Astrocyte (in vitro differentiated cells and primary cell): ENCODE data around the gene PTPN13. TPM values are rescaled to one million over a fixed set of nuclear protein-coding genes. Genes with fewer than 3 reads are reported as not detected.

Source experiments
- DNase-seq: peaks from one replicate; pipeline ENCODE4 v3.0.0-alpha.2; 2010; ENCODE audit warnings: low read depth
- FAIRE-seq: peaks from 2 replicates; lab custom pipeline; 2011; peaks lifted over from hg19 to GRCh38; lab: Jason Lieb, UNC
- H2AFZ ChIP-seq: 2 replicates; pipeline ENCODE4 v1.6.0; 2012; ENCODE audit warnings: low read depth, low read length, inconsistent platforms
- H3K27ac ChIP-seq: 2 replicates; pipeline ENCODE4 v1.5.1; 2011; ENCODE audit warnings: low read depth, low read length, inconsistent platforms
- H3K27me3 ChIP-seq: 2 replicates; pipeline ENCODE4 v1.6.0; 2011; ENCODE audit warnings: low read length, inconsistent platforms; ENCODE audit not compliant: insufficient read depth
- H3K36me3 ChIP-seq: 2 replicates; pipeline ENCODE4 v1.5.1; 2011; ENCODE audit warnings: low read length, inconsistent platforms; ENCODE audit not compliant: insufficient read depth
- H3K4me1 ChIP-seq: 2 replicates; pipeline ENCODE4 v1.5.1; 2011; ENCODE audit warnings: low read length, inconsistent platforms; ENCODE audit not compliant: insufficient read depth
- H3K4me2 ChIP-seq: 2 replicates; pipeline ENCODE4 v1.6.0; 2012; ENCODE audit warnings: low read length, inconsistent platforms
- H3K4me3 ChIP-seq: 2 replicates; pipeline ENCODE4 v1.5.1; 2011; ENCODE audit warnings: low read depth, mild to moderate bottlenecking, low read length, inconsistent platforms; ENCODE audit not compliant: insufficient read depth
- H3K79me2 ChIP-seq: 2 replicates; pipeline ENCODE4 v1.6.0; 2012; ENCODE audit warnings: mild to moderate bottlenecking, low read length, inconsistent platforms; ENCODE audit not compliant: insufficient read depth
- H3K9ac ChIP-seq: 2 replicates; pipeline ENCODE4 v1.6.0; 2012; ENCODE audit warnings: mild to moderate bottlenecking, low read length, inconsistent platforms
- H3K9me3 ChIP-seq: 2 replicates; pipeline ENCODE4 v1.5.1; 2012; ENCODE audit warnings: low read depth, mild to moderate bottlenecking, low read length, inconsistent platforms; ENCODE audit not compliant: insufficient read depth
- H4K20me1 ChIP-seq: 2 replicates; pipeline ENCODE4 v1.6.0; 2012; ENCODE audit warnings: low read length, inconsistent platforms; ENCODE audit not compliant: insufficient read depth
- H3K27ac Mint-ChIP-seq: one replicate; pipeline ENCODE4 v1.8.0; 2021; ENCODE audit warnings: mild to moderate bottlenecking, mixed read lengths; ENCODE audit not compliant: unreplicated experiment
- H3K27me3 Mint-ChIP-seq: one replicate; pipeline ENCODE4 v1.8.0; 2021; ENCODE audit warnings: low read depth, mixed read lengths; ENCODE audit not compliant: unreplicated experiment
- H3K36me3 Mint-ChIP-seq: one replicate; pipeline ENCODE4 v1.8.0; 2021; ENCODE audit warnings: low read depth, mixed read lengths; ENCODE audit not compliant: unreplicated experiment
- H3K4me1 Mint-ChIP-seq: one replicate; pipeline ENCODE4 v1.8.0; 2021; ENCODE audit warnings: low read depth, mixed read lengths; ENCODE audit not compliant: unreplicated experiment
- H3K4me3 Mint-ChIP-seq: one replicate; pipeline ENCODE4 v1.8.0; 2021; ENCODE audit warnings: mild to moderate bottlenecking, moderate library complexity, mixed read lengths; ENCODE audit not compliant: unreplicated experiment
- H3K9me3 Mint-ChIP-seq: one replicate; pipeline ENCODE4 v1.8.0; 2021; ENCODE audit warnings: mild to moderate bottlenecking, mixed read lengths; ENCODE audit not compliant: unreplicated experiment
- EZH2 ChIP-seq: IDR thresholded peaks from 2 replicates; pipeline ENCODE4 v1.6.1; 2012; ENCODE audit warnings: mild to moderate bottlenecking, low read length, inconsistent platforms; ENCODE audit not compliant: insufficient read depth
- total RNA-seq: library from RNA; stranded (reverse); gene quantifications from 2 replicates; pipeline ENCODE4 v1.2.1, GENCODE V29; 2021
- TF ChIP-seq, protein P1 (sequence below): IDR thresholded peaks from 2 replicates; pipeline ENCODE4 v1.5.1; 2011; ENCODE audit warnings: low read depth, mild to moderate bottlenecking, inconsistent platforms, low read length, moderate library complexity; ENCODE audit not compliant: insufficient read depth

Gene PTPN13
- total RNA-seq, 1 donor from 2014 or later, result 46.2 TPM

- no peak for FAIRE-seq
These were observed 76.2 kb downstream of the PTPN13 start for GRCh38 chr4:86670298-86670697.

DNA sequence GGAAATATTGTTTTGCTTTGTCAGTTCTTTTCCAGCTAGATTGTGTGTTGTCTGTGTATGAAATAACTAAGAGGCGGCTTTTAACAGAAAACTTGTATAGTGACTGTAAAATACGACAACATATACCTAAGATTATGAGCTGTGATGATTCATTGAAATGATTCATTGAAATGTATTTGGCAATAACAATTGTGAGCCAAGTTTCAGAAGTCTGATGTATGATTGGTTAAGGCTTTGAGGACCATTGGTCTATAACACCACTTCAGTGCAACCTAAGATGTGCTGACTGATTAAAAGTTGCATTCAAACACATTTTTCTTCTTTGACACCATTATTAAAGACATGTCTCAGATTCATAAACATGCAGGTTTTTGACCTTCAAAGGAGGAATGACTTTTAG lies 76.6 kb downstream of the PTPN13 start:
- Histone ChIP-seq H3K36me3 (no peaks in the 10 kb centered on the region), H3K4me1 (no peaks in the 10 kb centered on the region), H3K27me3 (no peaks in the 10 kb centered on the region), H4K20me1 (no peaks in the 10 kb centered on the region), H3K27ac (no peak overlapping the region), H3K79me2 (no peaks in the 10 kb centered on the region), H2AFZ (no peak overlapping the region), H3K9me3 (no peaks in the 10 kb centered on the region), H3K4me2 (no peak overlapping the region), H3K9ac (no peak overlapping the region), H3K4me3 (no peak overlapping the region)
- DNase-seq, result peak; percentile 77
- H3K4me1 Mint-ChIP-seq, result peaks cover 1% of the 10 kb centered on the region
- no peak for TF ChIP-seq EZH2
- TF ChIP-seq, protein P1, sequence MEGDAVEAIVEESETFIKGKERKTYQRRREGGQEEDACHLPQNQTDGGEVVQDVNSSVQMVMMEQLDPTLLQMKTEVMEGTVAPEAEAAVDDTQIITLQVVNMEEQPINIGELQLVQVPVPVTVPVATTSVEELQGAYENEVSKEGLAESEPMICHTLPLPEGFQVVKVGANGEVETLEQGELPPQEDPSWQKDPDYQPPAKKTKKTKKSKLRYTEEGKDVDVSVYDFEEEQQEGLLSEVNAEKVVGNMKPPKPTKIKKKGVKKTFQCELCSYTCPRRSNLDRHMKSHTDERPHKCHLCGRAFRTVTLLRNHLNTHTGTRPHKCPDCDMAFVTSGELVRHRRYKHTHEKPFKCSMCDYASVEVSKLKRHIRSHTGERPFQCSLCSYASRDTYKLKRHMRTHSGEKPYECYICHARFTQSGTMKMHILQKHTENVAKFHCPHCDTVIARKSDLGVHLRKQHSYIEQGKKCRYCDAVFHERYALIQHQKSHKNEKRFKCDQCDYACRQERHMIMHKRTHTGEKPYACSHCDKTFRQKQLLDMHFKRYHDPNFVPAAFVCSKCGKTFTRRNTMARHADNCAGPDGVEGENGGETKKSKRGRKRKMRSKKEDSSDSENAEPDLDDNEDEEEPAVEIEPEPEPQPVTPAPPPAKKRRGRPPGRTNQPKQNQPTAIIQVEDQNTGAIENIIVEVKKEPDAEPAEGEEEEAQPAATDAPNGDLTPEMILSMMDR, result no peak
- H3K36me3 Mint-ChIP-seq, result peaks cover 12% of the 10 kb centered on the region
- H3K4me3 Mint-ChIP-seq, result no peak overlapping the region
- H3K27me3 Mint-ChIP-seq, result no peaks in the 10 kb centered on the region
- no peak for FAIRE-seq
- H3K27ac Mint-ChIP-seq, result no peak overlapping the region
- no peaks in the 10 kb centered on the region for H3K9me3 Mint-ChIP-seq

More at GRCh38 chr4:86670298-86670697, 76.2 kb downstream of the PTPN13 start:
- peaks cover under 1% of the 10 kb centered on the region for H3K4me1 ChIP-seq
- no peak overlapping the region for H3K4me3 ChIP-seq
- TF ChIP-seq EZH2, result no peak
- TF ChIP-seq, protein P1, result no peak
- no peaks in the 10 kb centered on the region for H3K27me3 Mint-ChIP-seq
- peaks cover 12% of the 10 kb centered on the region for H3K36me3 Mint-ChIP-seq
- no peak overlapping the region for H3K27ac ChIP-seq
- H3K9ac ChIP-seq, result no peak overlapping the region
- peaks cover 5% of the 10 kb centered on the region for H3K4me1 Mint-ChIP-seq
- no peak for DNase-seq
- no peak overlapping the region for H3K4me3 Mint-ChIP-seq
- H3K9me3 ChIP-seq, result no peaks in the 10 kb centered on the region
- H4K20me1 ChIP-seq, result no peaks in the 10 kb centered on the region
- H3K36me3 ChIP-seq, result no peaks in the 10 kb centered on the region
- H3K79me2 ChIP-seq, result no peaks in the 10 kb centered on the region
- H3K27ac Mint-ChIP-seq, result no peak overlapping the region
- H2AFZ ChIP-seq, result no peak overlapping the region
- H3K4me2 ChIP-seq, result no peak overlapping the region
- H3K27me3 ChIP-seq, result no peaks in the 10 kb centered on the region
- H3K9me3 Mint-ChIP-seq, result no peaks in the 10 kb centered on the region

DNA sequence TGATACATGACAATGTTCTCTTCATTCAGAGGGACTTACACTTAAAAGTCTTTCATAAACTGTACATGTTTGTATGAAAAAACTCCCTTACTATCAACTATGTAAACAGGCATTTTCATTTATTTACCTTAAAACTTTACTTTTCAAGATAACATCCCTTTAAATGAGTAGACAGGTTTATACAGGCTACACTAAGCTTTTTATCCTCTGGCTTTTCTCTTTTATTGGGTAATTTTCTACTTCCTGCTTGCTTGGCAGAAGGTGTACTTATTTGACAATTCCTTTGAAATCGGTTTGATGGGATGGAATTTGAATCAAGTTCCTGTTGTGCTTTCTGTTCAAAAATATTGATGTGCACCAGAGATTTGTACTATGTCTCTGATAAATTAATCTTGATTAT lies 81.4 kb downstream of the PTPN13 start:
- no peak overlapping the region for H3K4me3 Mint-ChIP-seq
- no peak overlapping the region for H3K27ac Mint-ChIP-seq
- no peak overlapping the region for H2AFZ ChIP-seq
- FAIRE-seq (peak; percentile 9), DNase-seq (no peak)
- no peaks in the 10 kb centered on the region for H3K79me2 ChIP-seq
- H3K4me1 ChIP-seq, result no peaks in the 10 kb centered on the region
- H3K9me3 Mint-ChIP-seq, result no peaks in the 10 kb centered on the region
- H3K9ac ChIP-seq, result no peak overlapping the region
- H3K27ac ChIP-seq, result no peak overlapping the region
- no peaks in the 10 kb centered on the region for H3K4me1 Mint-ChIP-seq
- no peaks in the 10 kb centered on the region for H3K36me3 ChIP-seq
- H4K20me1 ChIP-seq, result no peaks in the 10 kb centered on the region
- H3K9me3 ChIP-seq, result no peaks in the 10 kb centered on the region
- H3K27me3 Mint-ChIP-seq, result no peaks in the 10 kb centered on the region
- no peaks in the 10 kb centered on the region for H3K27me3 ChIP-seq
- TF ChIP-seq, protein P1, result no peak
- no peak for TF ChIP-seq EZH2
- H3K36me3 Mint-ChIP-seq, result peaks cover 22% of the 10 kb centered on the region
- H3K4me2 ChIP-seq, result no peak overlapping the region
- H3K4me3 ChIP-seq, result no peak overlapping the region
